ENCODE measurements around the gene PRRT4. TPM values are rescaled to one million over a fixed set of nuclear protein-coding genes. Genes with fewer than 3 reads are reported as not detected.

The PRRT4 gene
- total and polyA plus RNA-seq, 9 of the 15 experiments (the other 6 are each of a cell fraction or from before 2014, with no cell fraction given), result not detected

GRCh38 chr7:128379900-128380479, 18.5 kb upstream of the PRRT4 start (continued):
- TF ChIP-seq PBX2 (CRISPR knock-in tag; IDR thresholded peaks at IDR 0.05; ENCODE audit: low read depth) (no peak), PBX2 (tag; conservative IDR thresholded peaks at IDR 0.05; ENCODE audit: low read depth) (no peak), KLF1 (tag; IDR thresholded peaks at IDR 0.05) (no peak), PHF21A (IDR thresholded peaks at IDR 0.05; ENCODE audit: borderline replicate concordance, low read depth) (no peak), KHSRP (IDR thresholded peaks at IDR 0.05) (no peak), TCFL5 (CRISPR knock-in tag; conservative IDR thresholded peaks at IDR 0.05) (no peak), MAFF (IDR thresholded peaks at IDR 0.05; ENCODE audit: low read length) (no peak), NCOA2 (IDR thresholded peaks at IDR 0.05; ENCODE audit: partially characterized antibody in 2 of 2) (no peak), THRB (CRISPR knock-in tag; conservative IDR thresholded peaks at IDR 0.05) (no peak)

All from K562 (cell line).